OCI-LY3 (cell line): ENCODE results near the gene OR4N5.

Source experiments
- EZH2phosphoT487 ChIP-seq: fragments of 200-600 bp; shearing (Covaris generic); IDR thresholded peaks from 2 replicates; pipeline ENCODE4 v1.6.1; 2018; ENCODE audit warnings: antibody characterized with exemption, mixed run types, low read depth
- TF ChIP-seq, protein P1 (sequence below): fragments of 200-600, 300-600 bp; sonication (generic); IDR thresholded peaks from 2 replicates; pipeline ENCODE4 v1.5.1; 2014; ENCODE audit warnings: antibody characterized with exemption, low read length, low read depth

DNA sequence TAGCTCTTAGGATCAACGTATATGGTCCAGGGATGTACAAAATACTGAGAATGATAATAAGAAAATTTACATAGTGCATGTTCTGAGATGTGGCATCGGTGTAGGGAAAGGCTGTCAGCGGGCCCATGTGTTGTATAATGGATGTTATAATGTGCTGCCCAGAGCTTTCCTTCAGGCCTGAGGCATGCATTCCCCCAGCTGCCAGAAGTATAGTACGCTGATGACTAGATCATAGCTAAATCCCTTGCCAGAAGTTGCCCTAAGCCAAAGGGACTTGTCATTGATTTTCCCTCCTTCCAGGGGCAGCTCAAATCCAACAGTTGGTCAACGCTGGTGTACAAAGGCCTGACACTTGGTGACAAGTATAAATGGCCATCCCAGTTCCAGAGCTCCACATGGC, 45.6 kb downstream of the OR4N5 start:
- TF ChIP-seq, protein P1, sequence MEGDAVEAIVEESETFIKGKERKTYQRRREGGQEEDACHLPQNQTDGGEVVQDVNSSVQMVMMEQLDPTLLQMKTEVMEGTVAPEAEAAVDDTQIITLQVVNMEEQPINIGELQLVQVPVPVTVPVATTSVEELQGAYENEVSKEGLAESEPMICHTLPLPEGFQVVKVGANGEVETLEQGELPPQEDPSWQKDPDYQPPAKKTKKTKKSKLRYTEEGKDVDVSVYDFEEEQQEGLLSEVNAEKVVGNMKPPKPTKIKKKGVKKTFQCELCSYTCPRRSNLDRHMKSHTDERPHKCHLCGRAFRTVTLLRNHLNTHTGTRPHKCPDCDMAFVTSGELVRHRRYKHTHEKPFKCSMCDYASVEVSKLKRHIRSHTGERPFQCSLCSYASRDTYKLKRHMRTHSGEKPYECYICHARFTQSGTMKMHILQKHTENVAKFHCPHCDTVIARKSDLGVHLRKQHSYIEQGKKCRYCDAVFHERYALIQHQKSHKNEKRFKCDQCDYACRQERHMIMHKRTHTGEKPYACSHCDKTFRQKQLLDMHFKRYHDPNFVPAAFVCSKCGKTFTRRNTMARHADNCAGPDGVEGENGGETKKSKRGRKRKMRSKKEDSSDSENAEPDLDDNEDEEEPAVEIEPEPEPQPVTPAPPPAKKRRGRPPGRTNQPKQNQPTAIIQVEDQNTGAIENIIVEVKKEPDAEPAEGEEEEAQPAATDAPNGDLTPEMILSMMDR, result no peak
- no peak for TF ChIP-seq EZH2phosphoT487
